ENCODE data around the gene PTPA.

Gene PTPA

GRCh38 chr9:129174724-129175514 lies 63.7 kb downstream of the PTPA start (continued):
- TF ChIP-seq ZNF513 (tag by site-specific recombination; IDR thresholded peaks at IDR 0.05) = peak; percentile 72
- TF ChIP-seq ZNF792 (tag by site-specific recombination; IDR thresholded peaks at IDR 0.05) = no peak
- no peak for TF ChIP-seq ZNF624 (tag by site-specific recombination; IDR thresholded peaks at IDR 0.05)
- peak; percentile 53 for TF ChIP-seq ZBTB11 (tag by site-specific recombination; conservative IDR thresholded peaks at IDR 0.05; ENCODE audit: low read depth)
- TF ChIP-seq IKZF3 (tag by site-specific recombination; IDR thresholded peaks at IDR 0.05) = peak; percentile 93
- no peak for TF ChIP-seq HOXC10 (CRISPR knock-in tag; IDR thresholded peaks at IDR 0.05)
- TF ChIP-seq SCRT1 (tag by site-specific recombination; IDR thresholded peaks at IDR 0.05; ENCODE audit: borderline replicate concordance) = no peak
- no peak for TF ChIP-seq ZNF416 (tag by site-specific recombination; IDR thresholded peaks at IDR 0.05)
- no peak for TF ChIP-seq MEIS1 (CRISPR knock-in tag; IDR thresholded peaks at IDR 0.05; ENCODE audit: borderline replicate concordance)
- TF ChIP-seq ZNF48 (tag by site-specific recombination; IDR thresholded peaks at IDR 0.05) = no peak
- TF ChIP-seq ZNF155 (tag by site-specific recombination; IDR thresholded peaks at IDR 0.05) = no peak
- TF ChIP-seq ZFP3 (tag by site-specific recombination; IDR thresholded peaks at IDR 0.05; ENCODE audit: low read depth) = no peak
- TF ChIP-seq ZNF157 (tag by site-specific recombination; IDR thresholded peaks at IDR 0.05) = no peak
- no peak for TF ChIP-seq ZNF510 (tag by site-specific recombination; IDR thresholded peaks at IDR 0.05; ENCODE audit: insufficient replicate concordance)
- no peak for TF ChIP-seq ZNF266 (tag by site-specific recombination; IDR thresholded peaks at IDR 0.05; ENCODE audit: low read depth)
- no peak for TF ChIP-seq ZNF248 (tag by site-specific recombination; IDR thresholded peaks at IDR 0.05)
- no peak for TF ChIP-seq OSR2 (tag by site-specific recombination; IDR thresholded peaks at IDR 0.05)
- no peak for TF ChIP-seq ZNF211 (tag by site-specific recombination; IDR thresholded peaks at IDR 0.05; ENCODE audit: low read depth)
- TF ChIP-seq ZNF837 (tag by site-specific recombination; IDR thresholded peaks at IDR 0.05) = no peak
- TF ChIP-seq HOXD13 (CRISPR knock-in tag; IDR thresholded peaks at IDR 0.05; ENCODE audit: borderline replicate concordance) = no peak
- TF ChIP-seq ZNF488 (tag by site-specific recombination; IDR thresholded peaks at IDR 0.05) = no peak
- TF ChIP-seq ZBTB20 (tag by site-specific recombination; IDR thresholded peaks at IDR 0.05) = peak; percentile 70
- no peak for TF ChIP-seq MZF1 (tag by site-specific recombination; IDR thresholded peaks at IDR 0.05; ENCODE audit: borderline replicate concordance)
- TF ChIP-seq ZNF10 (tag by site-specific recombination; IDR thresholded peaks at IDR 0.05) = no peak
- TF ChIP-seq ZBTB44 (tag by site-specific recombination; IDR thresholded peaks at IDR 0.05) = no peak
- peak; percentile 62 for TF ChIP-seq SP3 (tag by site-specific recombination; IDR thresholded peaks at IDR 0.05)
- TF ChIP-seq ZNF133 (tag by site-specific recombination; IDR thresholded peaks at IDR 0.05) = no peak
- TF ChIP-seq ZSCAN16 (tag by site-specific recombination; IDR thresholded peaks at IDR 0.05) = 0 out of 2 replicates have a peak, but pooled peaks have one; percentile 18
- TF ChIP-seq ZNF558 (tag by site-specific recombination; IDR thresholded peaks at IDR 0.05) = no peak
- no peak for TF ChIP-seq ZNF555 (tag by site-specific recombination; conservative IDR thresholded peaks at IDR 0.05)
- TF ChIP-seq ZBTB49 (tag by site-specific recombination; IDR thresholded peaks at IDR 0.05; ENCODE audit: low read depth) = no peak
- peak; percentile 69; the same call in 1 of the 2 replicates for TF ChIP-seq SP7 (tag by site-specific recombination; IDR thresholded peaks at IDR 0.05)

Measured in HEK293 (cell line).